Measurements from ENCODE around the gene IL27RA.

- TF ChIP-seq CTCF (IDR thresholded peaks at IDR 0.05; ENCODE audit: borderline replicate concordance, extremely low read depth, low read length, poor library complexity, severe bottlenecking) (no peak), EZH2 (IDR thresholded peaks at IDR 0.05; ENCODE audit: borderline replicate concordance, low read depth, low read length, severe bottlenecking) (no peak)
These were observed 51.1 kb downstream of the IL27RA start for GRCh38 chr19:14082675-14082960.

Data from DND-41 (cell line).